Kidney (tissue), 14 donors: Measurements from ENCODE around the gene CCSER1. TPM values are rescaled to one million over a fixed set of nuclear protein-coding genes. Genes with fewer than 3 reads are reported as not detected.

Experiments
- DNase-seq, 5 donors: peaks; one replicate each; pipeline ENCODE4 v3.0.0-alpha.2; 2013 to 2020
- FAIRE-seq: peaks from 2 replicates; lab custom pipeline; 2012; peaks lifted over from hg19 to GRCh38; lab: Jason Lieb, UNC
- H3K27ac ChIP-seq, 2 donors: one replicate each; pipeline ENCODE4 v1.7.0; 2013; ENCODE audit warnings: low read depth in 2 of 2, low read length in 2 of 2, inconsistent platforms in 1 of 2
- H3K27me3 ChIP-seq: one replicate; pipeline ENCODE4 v1.7.1; 2013; ENCODE audit warnings: low read length, inconsistent platforms; ENCODE audit not compliant: control insufficient read depth, insufficient read depth
- H3K36me3 ChIP-seq, 3 donors: one replicate each; pipeline versions ENCODE4 v1.7.0 to v1.7.1; 2013; ENCODE audit warnings: low read length in 3 of 3, control low read depth in 1 of 3, inconsistent platforms in 1 of 3; ENCODE audit not compliant: insufficient read depth in 3 of 3, control insufficient read depth in 2 of 3
- H3K4me1 ChIP-seq, 3 donors: one replicate each; pipeline versions ENCODE4 v1.7.0 to v1.7.1; 2013; ENCODE audit warnings: low read length in 3 of 3, inconsistent platforms in 1 of 3, low read depth in 1 of 3; ENCODE audit not compliant: control insufficient read depth in 2 of 3, insufficient read depth in 2 of 3
- H3K4me3 ChIP-seq, 3 donors: one replicate each; pipeline versions ENCODE4 v1.7.0 to v1.8.1; 2013; ENCODE audit warnings: low read length in 3 of 3, control low read depth in 1 of 3, inconsistent platforms in 1 of 3
- H3K9ac ChIP-seq, 3 donors: one replicate each; pipeline versions ENCODE4 v1.7.0 to v1.7.1; 2013; ENCODE audit warnings: low read length in 3 of 3, control low read depth in 1 of 3, inconsistent platforms in 1 of 3
- H3K9me3 ChIP-seq, 3 donors: one replicate each; pipeline versions ENCODE4 v1.7.0 to v1.7.1; 2013; ENCODE audit warnings: low read length in 3 of 3, control low read depth in 1 of 3, inconsistent platforms in 1 of 3; ENCODE audit not compliant: control insufficient read depth in 2 of 3, insufficient read depth in 1 of 3
- intact Hi-C: fragments of 100-400 bp; cut with DNase I; formaldehyde crosslinking; loops from one replicate; pipeline ENCODE4 v1.11.1; 2022
- polyA plus RNA-seq: library from polyadenylated mRNA; stranded (reverse); fragments of 350-450 nt; fragmentation: Illumina TruSeq; extraction: RNeasy Lipid Tissue Mini Kit (QIAGEN cat#74804); gene quantifications from one replicate; pipeline ENCODE4 v1.2.3, GENCODE V29; 2014; ENCODE audit warnings: low read depth, low replicate concordance; ENCODE audit not compliant: insufficient read depth
- total RNA-seq: library from RNA; stranded (reverse); fragmentation: NEBNext Ultra II Directional; extraction: Animal tissue kit (Norgen Biotek cat#: 25700); gene quantifications from one replicate; pipeline ENCODE4 v1.2.1, GENCODE V29; 2021
- TF ChIP-seq, protein P1 (sequence below): IDR thresholded peaks from 3 replicates; pipeline ENCODE4 v1.5.1; 2012; ENCODE audit warnings: mild to moderate bottlenecking, moderate library complexity, borderline replicate concordance; ENCODE audit not compliant: insufficient read depth; ENCODE audit errors: extremely low read depth
- donor health status: control.
- donor health status: control.
- donor health status: control.
- donor health status: control.
- donor health status: control.
- donor health status: DM: yes; HTN: yes; CAD: no.
- donor health status: Normal renal cell carcinoma (clear cell type).

Gene CCSER1
- total and polyA plus RNA-seq, 2 donors from 2014 or later = 4.2 to 26.8 TPM

DNA sequence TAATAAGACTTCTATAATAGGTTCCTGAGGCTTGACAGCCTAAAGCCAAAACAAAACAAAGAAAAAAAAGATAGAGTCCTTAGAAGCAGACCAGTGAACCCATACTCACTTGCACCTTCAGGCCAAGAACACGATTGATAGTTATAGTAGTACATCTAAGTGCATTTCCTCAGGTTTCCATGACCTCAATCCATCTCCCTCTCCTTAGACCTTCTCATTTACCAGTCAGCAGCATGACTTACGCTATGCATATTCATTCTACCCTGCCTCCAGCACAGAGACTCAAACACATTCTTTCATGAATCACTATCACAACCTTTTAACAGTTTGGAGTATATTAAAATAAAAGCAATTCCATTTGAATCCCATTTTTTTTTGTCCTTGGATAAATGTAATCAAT, 855.6 kb downstream of the CCSER1 start:
- peak in 2 of 5 donors; percentile 44 to 58 for DNase-seq
- Histone ChIP-seq H3K4me3 (no peak overlapping the region), H3K36me3 (no peaks in the 10 kb centered on the region), H3K27ac (no peak overlapping the region), H3K27me3 (no peaks in the 10 kb centered on the region), H3K9me3 (no peaks in the 10 kb centered on the region), H3K9ac (no peak overlapping the region), H3K4me1 (no peaks in the 10 kb centered on the region)
- no peak for FAIRE-seq
- TF ChIP-seq, protein P1, sequence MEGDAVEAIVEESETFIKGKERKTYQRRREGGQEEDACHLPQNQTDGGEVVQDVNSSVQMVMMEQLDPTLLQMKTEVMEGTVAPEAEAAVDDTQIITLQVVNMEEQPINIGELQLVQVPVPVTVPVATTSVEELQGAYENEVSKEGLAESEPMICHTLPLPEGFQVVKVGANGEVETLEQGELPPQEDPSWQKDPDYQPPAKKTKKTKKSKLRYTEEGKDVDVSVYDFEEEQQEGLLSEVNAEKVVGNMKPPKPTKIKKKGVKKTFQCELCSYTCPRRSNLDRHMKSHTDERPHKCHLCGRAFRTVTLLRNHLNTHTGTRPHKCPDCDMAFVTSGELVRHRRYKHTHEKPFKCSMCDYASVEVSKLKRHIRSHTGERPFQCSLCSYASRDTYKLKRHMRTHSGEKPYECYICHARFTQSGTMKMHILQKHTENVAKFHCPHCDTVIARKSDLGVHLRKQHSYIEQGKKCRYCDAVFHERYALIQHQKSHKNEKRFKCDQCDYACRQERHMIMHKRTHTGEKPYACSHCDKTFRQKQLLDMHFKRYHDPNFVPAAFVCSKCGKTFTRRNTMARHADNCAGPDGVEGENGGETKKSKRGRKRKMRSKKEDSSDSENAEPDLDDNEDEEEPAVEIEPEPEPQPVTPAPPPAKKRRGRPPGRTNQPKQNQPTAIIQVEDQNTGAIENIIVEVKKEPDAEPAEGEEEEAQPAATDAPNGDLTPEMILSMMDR = no peak
- intact Hi-C loops = no loop called here

DNA sequence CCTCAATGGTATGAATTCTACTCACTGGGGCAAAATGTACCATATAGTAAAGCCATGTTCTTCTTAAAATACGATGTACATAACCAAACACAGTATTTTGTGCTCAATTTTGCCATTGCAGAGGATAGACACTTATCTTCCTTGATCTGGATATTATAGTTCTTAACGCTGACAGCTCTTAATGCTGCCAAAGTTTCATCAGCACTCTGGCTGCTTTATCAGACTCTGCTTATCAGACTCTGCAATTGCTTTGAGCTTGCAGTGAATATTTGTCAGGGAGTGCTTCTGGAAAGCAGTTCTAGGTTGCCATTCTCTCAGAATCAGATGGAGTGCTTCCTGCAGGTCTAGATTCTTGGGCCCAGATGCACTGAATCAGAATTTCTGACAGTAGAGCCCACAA, 863.1 kb downstream of the CCSER1 start:
- Histone ChIP-seq H3K9ac (no peak overlapping the region), H3K9me3 (no peaks in the 10 kb centered on the region), H3K36me3 (no peaks in the 10 kb centered on the region), H3K27ac (no peak overlapping the region), H3K4me3 (no peak overlapping the region), H3K27me3 (no peaks in the 10 kb centered on the region), H3K4me1 (no peaks in the 10 kb centered on the region)
- TF ChIP-seq, protein P1 = no peak
- DNase-seq (no peak), FAIRE-seq (no peak)
- intact Hi-C loops = no loop called here

DNA sequence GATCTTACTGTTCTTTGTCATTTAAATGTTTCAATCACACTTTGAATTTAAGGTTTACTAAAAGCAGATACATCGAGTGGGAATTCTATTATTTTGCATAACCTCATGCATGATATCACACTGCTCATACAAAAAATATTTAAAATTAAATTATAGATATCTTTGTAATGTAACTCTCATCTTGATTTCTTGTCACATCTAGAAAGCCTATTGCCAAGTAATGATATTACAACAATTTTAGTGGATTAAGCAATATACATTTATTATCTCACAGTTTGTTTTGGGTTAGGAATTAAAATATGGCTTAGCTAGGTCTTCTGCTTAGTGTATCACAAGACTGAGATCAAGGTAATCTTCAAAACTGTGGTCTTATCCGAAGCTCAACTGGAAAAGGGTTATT, 865.0 kb downstream of the CCSER1 start:
- Histone ChIP-seq H3K4me1 (no peaks in the 10 kb centered on the region), H3K9me3 (no peaks in the 10 kb centered on the region), H3K27me3 (no peaks in the 10 kb centered on the region), H3K9ac (no peak overlapping the region), H3K36me3 (no peaks in the 10 kb centered on the region), H3K4me3 (no peak overlapping the region), H3K27ac (no peak overlapping the region)
- intact Hi-C loops = no loop called here
- TF ChIP-seq, protein P1 = no peak
- DNase-seq = no peak
- no peak for FAIRE-seq
